ENCODE measurements around the gene ISG15. TPM values are rescaled to one million over a fixed set of nuclear protein-coding genes. Genes with fewer than 3 reads are reported as not detected.
"Not testable (repeated sequence)": the region's sequence is repeated elsewhere in the genome, so short reads cannot be mapped to it uniquely, and the experiment has no call there.

ISG15 gene
- total RNA-seq, 2 experiments from 2014 or later: 593 to 623 TPM

DNA sequence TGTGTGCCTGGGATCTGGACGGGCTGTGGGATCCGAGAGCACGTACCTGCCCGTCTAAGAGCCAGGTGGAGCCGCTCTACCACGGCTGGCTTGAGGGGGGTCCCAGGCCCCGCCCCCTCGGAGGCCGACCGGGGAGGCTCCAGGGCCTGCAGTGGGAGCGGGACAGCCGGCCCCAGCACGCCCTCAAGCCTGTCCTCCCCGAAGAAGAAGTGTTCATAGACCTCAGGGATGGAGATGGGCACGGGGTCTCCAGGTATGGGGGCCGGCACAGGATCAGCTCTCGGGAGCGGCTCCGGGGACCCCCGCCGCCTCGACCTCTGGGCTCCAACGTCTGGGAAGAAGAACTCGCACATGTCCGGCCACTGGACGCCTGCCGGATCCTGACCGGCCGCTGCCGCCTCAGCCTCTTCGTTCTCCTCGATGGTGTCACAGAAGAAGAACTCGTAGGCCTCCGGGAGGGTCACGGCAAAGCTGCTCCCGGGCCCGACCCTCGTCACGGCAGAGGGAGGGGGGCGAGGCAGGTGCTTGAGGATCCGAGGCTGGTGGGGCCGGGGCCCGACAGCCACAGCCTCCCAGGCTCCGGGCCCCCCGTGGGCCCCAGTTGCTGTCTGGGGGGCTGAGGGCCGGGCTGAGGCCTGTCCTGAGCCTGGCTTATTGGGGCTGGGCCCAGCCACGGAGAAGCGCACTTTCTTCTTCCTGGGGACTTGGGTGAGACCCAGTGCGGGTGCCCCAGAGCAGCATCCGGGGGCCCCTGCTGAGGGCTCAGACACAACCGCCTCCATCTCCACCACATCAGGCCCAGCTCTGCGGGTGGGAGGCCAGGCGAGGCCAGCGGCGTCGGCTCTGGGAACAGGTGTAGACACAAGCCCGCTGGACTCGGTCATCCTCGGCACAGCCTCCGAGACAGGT, 34.2 kb upstream of the ISG15 start:
- ChIA-PET POLR2A (no interaction called here), CTCF (no interaction called here)
- DNase-seq: no peak
- Mint-ChIP-seq H3K4me1 (peaks cover 12% of the 10 kb centered on the region), H3K27ac (no peak overlapping the region), H3K27me3 (peaks cover 8% of the 10 kb centered on the region), H3K36me3 (ENCODE audit: low read depth) (no peaks in the 10 kb centered on the region), H3K9me3 (no peaks in the 10 kb centered on the region), H3K4me3 (no peak overlapping the region)

DNA sequence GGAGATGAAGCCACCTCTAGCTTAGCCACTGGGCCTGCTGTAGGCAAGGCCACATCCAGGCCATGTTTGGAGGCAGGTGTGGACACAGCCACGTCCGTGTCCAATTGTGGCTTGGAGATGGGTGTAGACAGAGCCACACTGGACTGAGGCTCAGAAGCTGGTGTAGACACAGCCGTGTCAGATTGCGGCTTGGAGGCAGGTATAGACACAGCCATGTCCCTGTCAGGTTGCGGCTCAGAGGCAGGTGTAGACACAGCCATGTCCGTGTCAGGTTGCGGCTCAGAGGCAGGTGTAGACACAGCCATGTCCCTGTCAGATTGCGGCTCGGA, 33.6 kb upstream of the ISG15 start:
- ChIA-PET CTCF (no interaction called here), POLR2A (no interaction called here)
- no peak overlapping the region for H3K4me3 Mint-ChIP-seq
- H3K27me3 Mint-ChIP-seq: peaks cover 8% of the 10 kb centered on the region
- H3K4me1 Mint-ChIP-seq: peaks cover 12% of the 10 kb centered on the region
- no peak overlapping the region for H3K27ac Mint-ChIP-seq
- no peaks in the 10 kb centered on the region for H3K36me3 Mint-ChIP-seq (ENCODE audit: low read depth)
- DNase-seq: no peak
- H3K9me3 Mint-ChIP-seq: no peaks in the 10 kb centered on the region

DNA sequence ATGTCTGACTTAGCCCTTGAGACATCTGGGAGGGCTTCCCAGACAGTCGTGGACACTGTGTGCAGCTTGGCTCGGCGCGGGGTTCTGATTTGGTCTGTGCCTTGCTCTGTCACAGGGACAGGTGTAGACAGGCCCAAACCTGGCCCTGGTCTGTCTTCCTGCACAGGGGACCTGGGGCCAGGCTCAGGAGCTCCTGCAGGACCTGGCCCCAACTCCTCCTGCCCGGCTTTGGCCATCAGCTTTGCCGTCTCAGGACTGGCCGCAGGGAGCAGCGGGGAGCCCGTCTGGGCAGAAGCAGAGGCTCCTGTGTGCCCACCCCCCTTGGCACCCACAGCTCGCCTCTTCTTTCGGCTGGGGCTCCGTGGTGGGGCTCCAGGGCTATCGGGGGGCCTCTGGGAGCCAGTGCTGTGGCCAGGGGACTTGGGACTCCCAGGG, 33.1 kb upstream of the ISG15 start:
- H3K27ac Mint-ChIP-seq: no peak overlapping the region
- POLR2A ChIA-PET: interaction anchor here (1.6 kb wide), 1 partner anchor 13 kb away, joined by 6 read pairs; no protein-coding TSS in a partner anchor
- no peak overlapping the region for H3K4me3 Mint-ChIP-seq
- CTCF ChIA-PET: no interaction called here
- no peaks in the 10 kb centered on the region for H3K9me3 Mint-ChIP-seq
- no peak for DNase-seq
- H3K4me1 Mint-ChIP-seq: peaks cover 12% of the 10 kb centered on the region
- H3K36me3 Mint-ChIP-seq (ENCODE audit: low read depth): no peaks in the 10 kb centered on the region
- peaks cover 10% of the 10 kb centered on the region for H3K27me3 Mint-ChIP-seq

DNA sequence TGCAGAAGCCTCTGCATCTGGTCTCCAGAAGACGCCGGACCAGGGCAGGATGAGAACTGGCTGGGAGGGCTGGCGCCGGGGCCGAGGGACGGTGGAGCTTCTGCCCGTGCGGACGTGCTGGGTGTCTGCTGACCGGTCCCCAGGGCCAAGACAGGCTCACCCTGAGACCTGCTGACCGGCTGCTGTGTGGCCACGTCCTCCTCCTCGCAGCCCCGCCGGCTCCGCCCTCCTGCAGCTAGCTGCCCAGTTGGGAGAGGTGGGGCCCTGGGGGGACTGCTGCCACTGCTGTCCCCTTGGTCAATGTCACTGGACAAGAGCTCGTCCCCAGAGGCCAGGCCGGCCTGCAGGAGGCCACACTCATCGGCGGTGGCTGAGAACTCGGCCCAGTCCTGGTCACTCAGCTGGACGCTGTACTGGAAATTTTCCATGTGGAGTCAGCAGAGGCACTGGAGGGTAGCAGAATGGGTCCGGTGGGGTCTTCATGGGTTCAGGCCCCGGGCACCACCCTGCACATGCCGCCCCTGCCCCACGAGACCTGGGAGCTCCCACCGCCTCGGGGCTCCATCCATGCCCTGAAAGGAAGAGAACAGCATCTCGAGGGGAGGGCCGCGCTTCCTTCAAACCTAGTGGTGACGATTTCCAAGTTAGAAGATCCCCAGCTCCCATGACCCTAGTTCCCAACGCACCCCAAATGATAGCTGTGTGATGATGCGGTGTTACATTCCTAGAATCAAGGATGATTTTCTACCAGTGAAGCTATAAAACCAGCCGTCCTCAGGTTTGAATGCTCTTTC, 32.5 kb upstream of the ISG15 start:
- no peak overlapping the region for H3K4me3 Mint-ChIP-seq
- no peak overlapping the region for H3K27ac Mint-ChIP-seq
- ChIA-PET POLR2A (interaction anchor here (1.6 kb wide), 1 partner anchor 14 kb away, joined by 6 read pairs; no protein-coding TSS in a partner anchor), CTCF (interaction anchor here (0.8 to 1.4 kb wide), 3 partner anchors 74 to 84 kb away, joined by 3 to 4 read pairs (median 3); no protein-coding TSS in a partner anchor)
- DNase-seq: no peak
- no peaks in the 10 kb centered on the region for H3K9me3 Mint-ChIP-seq
- peaks cover 8% of the 10 kb centered on the region for H3K4me1 Mint-ChIP-seq
- H3K27me3 Mint-ChIP-seq: peaks cover 15% of the 10 kb centered on the region
- H3K36me3 Mint-ChIP-seq (ENCODE audit: low read depth): no peaks in the 10 kb centered on the region

DNA sequence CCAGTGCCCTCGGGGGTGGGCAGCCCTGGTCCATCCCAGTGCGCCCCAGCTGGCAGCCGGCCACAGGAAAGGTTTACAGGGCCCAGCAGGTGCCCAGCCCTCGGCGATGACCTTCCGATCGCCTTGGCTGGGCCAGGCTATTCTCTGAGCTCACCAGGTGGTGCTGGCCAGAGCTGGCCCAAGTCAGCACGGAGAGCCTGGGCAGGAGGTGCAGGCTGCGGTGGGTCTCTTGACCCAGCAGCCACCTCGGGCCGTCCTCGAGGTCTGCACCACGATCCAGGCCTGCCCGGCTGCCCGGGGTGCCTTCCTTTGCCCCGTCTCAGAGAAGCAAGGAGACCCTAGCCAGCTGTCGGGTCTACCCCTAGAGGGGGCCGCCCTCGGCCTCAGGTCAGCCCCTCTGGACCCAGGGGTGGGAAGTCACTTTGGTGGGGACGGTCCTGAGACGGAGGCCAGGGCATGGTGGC, 31.8 kb upstream of the ISG15 start:
- DNase-seq: no peak
- H3K4me3 Mint-ChIP-seq: no peak overlapping the region
- H3K27ac Mint-ChIP-seq: no peak overlapping the region
- H3K36me3 Mint-ChIP-seq (ENCODE audit: low read depth): no peaks in the 10 kb centered on the region
- peaks cover 4% of the 10 kb centered on the region for H3K4me1 Mint-ChIP-seq
- peaks cover 18% of the 10 kb centered on the region for H3K27me3 Mint-ChIP-seq
- H3K9me3 Mint-ChIP-seq: no peaks in the 10 kb centered on the region
- ChIA-PET CTCF (interaction anchor here (0.8 to 2.2 kb wide), 5 partner anchors 13 to 83 kb away, joined by 3 to 6 read pairs (median 4); partner anchors contain the start of gene PLEKHN1), POLR2A (interaction anchor here (1.6 kb wide), 1 partner anchor 15 kb away, joined by 6 read pairs; no protein-coding TSS in a partner anchor)

DNA sequence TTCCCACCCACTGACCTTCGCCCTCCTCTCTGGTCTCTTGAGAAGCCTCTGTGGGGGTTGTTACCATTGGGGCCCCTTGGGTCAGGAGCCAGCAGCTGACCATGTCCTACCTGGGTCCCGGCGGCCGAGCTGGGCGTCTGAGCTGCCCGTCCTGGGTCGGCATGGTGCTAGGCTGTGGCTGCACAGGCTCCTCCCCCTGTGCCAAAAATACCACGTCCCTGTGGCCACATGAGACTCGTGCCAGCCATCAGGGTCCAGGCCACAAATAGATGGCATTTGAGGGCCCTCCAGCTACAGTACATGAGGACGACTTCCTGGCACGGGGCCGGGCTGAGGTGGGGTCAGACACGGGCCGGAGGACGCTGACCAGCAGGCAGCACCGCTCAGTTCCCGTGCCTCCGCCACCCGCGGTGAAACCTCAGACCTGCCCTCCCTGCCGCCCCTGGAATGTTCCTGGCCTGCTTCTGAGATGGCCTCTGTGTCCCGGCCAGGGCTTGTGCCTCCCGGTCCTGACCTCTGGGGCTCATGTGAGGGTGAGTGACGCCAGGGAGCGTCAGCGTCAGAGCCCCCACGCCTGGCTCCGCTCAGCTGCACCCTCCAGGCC, 31.2 kb upstream of the ISG15 start, which contains the start of gene PERM1:
TSS of gene PERM1 (minus strand) at position 139 of the 604 bp plus-strand sequence. CDS start 1,064 bp downstream, outside the sequence.
- POLR2A ChIA-PET: no interaction called here
- no peaks in the 10 kb centered on the region for H3K9me3 Mint-ChIP-seq
- no peak for DNase-seq
- H3K27ac Mint-ChIP-seq: no peak within 1 kb of the TSS
- peaks cover 19% of the 10 kb centered on the region for H3K27me3 Mint-ChIP-seq
- no peaks in the 10 kb centered on the region for H3K36me3 Mint-ChIP-seq (ENCODE audit: low read depth)
- no peak within 1 kb of the TSS for H3K4me3 Mint-ChIP-seq
- H3K4me1 Mint-ChIP-seq: peaks cover 4% of the 10 kb centered on the region
- CTCF ChIA-PET: interaction anchor here (1.4 to 2.2 kb wide), 5 partner anchors 13 to 82 kb away, joined by 3 to 18 read pairs (median 5); partner anchors contain the start of gene PLEKHN1

DNA sequence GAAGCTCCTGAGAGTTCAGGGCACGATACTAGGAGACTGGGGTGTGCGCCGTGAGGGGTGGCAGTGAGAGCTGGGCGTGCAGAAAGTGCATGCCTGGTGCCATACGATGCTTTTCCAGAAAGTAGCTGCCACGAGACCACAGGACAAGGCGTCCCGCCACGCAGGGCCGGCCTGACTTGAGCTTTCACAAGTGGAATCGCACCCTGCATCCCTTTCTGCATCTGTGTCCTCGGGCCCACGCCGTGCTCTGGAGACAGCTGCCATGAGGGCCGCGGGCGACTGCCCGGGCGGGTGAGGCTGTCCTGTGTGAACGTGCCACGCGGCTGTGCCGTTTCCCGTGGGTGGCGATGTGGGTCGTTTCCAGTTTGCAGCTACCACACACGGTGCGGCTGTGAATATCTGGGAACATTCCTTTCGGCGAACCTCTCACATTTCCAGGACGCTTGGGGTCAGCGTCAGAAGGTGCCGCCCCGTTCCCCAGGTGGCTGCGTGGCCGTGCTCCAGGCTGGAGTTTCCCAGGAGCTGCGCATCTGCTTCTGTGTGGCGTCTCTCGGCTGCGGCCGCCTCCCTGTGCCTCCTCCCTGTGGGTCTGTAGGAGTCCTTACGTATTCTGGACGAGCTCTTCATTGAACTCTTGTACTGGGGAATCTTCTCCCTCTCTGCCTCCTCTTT, 30.4 kb upstream of the ISG15 start:
- Mint-ChIP-seq H3K9me3 (no peaks in the 10 kb centered on the region), H3K4me1 (peaks cover 4% of the 10 kb centered on the region), H3K27me3 (peaks cover 19% of the 10 kb centered on the region), H3K36me3 (ENCODE audit: low read depth) (no peaks in the 10 kb centered on the region), H3K27ac (no peak overlapping the region), H3K4me3 (no peak overlapping the region)
- POLR2A ChIA-PET: interaction anchor here (0.9 kb wide), 1 partner anchor 36 kb away, joined by 3 read pairs; no protein-coding TSS in a partner anchor
- CTCF ChIA-PET: interaction anchor here (1.0 to 2.2 kb wide), 7 partner anchors 12 to 139 kb away, joined by 3 to 18 read pairs (median 4); partner anchors contain the start of gene PLEKHN1
- DNase-seq: no peak

DNA sequence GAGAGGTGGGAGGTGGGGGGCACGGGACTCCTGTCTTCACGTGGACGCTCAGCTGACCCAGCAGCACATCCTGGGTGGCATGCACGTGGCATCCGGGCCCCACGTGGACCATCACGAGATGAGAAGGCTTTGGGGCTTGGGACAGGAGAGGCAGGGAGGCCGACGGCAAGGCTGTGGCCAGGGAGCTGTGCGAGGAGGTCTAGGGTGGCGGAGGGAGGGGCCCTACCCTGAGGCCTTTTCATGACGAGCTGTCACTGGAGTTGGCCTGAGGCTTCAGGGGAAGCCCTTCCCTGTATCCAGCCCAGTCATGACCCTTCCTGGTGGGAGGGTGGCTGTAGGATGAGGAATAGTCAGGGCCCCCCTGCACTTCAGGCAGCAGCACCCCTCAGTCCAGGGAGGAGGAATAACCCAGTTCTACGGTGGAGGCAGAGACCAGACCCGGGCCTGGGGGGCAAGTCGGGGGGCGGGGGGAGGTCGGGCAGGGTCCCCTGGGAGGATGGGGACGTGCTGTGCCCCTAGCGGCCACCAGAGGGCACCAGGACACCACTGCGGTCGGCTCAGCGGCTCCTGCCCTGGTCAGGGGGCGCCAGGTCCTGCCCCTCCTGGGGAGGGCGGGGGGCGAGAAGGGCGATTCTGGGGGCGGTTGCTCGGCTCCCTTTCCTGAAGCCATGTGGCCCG, 29.4 kb upstream of the ISG15 start:
- Mint-ChIP-seq H3K27me3 (peaks cover 28% of the 10 kb centered on the region), H3K9me3 (peaks cover 2% of the 10 kb centered on the region), H3K27ac (no peak overlapping the region), H3K4me1 (no peaks in the 10 kb centered on the region), H3K36me3 (ENCODE audit: low read depth) (peaks cover 4% of the 10 kb centered on the region), H3K4me3 (no peak overlapping the region)
- ChIA-PET POLR2A (no interaction called here), CTCF (interaction anchor here (0.8 to 2.7 kb wide), 18 partner anchors 9 to 308 kb away, joined by 3 to 19 read pairs (median 5); partner anchors contain the start of genes ISG15, NOC2L and PLEKHN1)
- peak; percentile 67 for DNase-seq

DNA sequence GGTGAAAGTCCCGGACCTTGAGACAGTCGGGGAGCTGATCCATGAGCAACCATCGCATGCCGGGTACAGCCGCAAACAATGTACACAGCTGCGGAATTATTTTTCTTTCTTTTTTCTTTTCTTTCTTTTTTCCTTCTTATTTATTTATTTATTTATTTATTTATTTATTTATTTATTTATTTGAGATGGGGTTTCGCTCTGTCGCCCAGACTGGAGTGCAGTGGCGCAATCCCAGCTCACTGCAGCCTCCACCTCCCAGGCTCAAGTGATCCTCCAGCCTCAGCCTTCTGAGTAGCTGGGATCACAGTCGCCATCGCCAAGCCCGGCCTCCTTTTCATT, 28.9 kb upstream of the ISG15 start:
- CTCF ChIA-PET: interaction anchor here (0.8 to 2.7 kb wide), 12 partner anchors 9 to 307 kb away, joined by 3 to 19 read pairs (median 7); partner anchors contain the start of genes ISG15 and NOC2L
- peaks cover 34% of the 10 kb centered on the region for H3K27me3 Mint-ChIP-seq
- peaks cover 4% of the 10 kb centered on the region for H3K36me3 Mint-ChIP-seq (ENCODE audit: low read depth)
- no peak for DNase-seq
- H3K4me1 Mint-ChIP-seq: no peaks in the 10 kb centered on the region
- no peak overlapping the region for H3K27ac Mint-ChIP-seq
- H3K4me3 Mint-ChIP-seq: no peak overlapping the region
- peaks cover 2% of the 10 kb centered on the region for H3K9me3 Mint-ChIP-seq
- POLR2A ChIA-PET: no interaction called here

DNA sequence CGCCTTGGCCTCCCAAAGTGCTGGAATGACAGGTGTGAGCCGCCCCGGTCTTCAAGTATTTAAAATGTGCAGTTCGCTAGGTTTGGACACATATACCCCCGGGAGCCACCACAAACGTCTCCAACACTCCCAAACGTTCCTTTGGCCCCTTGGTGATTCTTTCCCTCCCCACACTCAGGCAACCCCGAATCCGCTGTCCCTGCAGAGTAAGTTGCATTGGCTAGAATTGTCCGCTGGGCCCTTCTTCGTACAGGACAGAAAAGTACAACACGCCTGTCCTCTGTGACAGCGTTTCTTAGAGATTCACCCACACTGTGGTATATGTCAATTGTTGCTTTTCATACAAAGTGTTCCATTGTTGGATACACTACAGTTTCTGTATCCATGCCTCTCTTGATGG, 28.2 kb upstream of the ISG15 start:
- Mint-ChIP-seq H3K4me1 (no peaks in the 10 kb centered on the region), H3K36me3 (ENCODE audit: low read depth) (peaks cover 4% of the 10 kb centered on the region), H3K27ac (no peak overlapping the region), H3K4me3 (no peak overlapping the region), H3K27me3 (peaks cover 38% of the 10 kb centered on the region), H3K9me3 (peaks cover 2% of the 10 kb centered on the region)
- no peak for DNase-seq
- CTCF ChIA-PET: interaction anchor here (0.8 to 2.7 kb wide), 11 partner anchors 8 to 307 kb away, joined by 3 to 19 read pairs (median 7); partner anchors contain the start of genes ISG15 and NOC2L
- POLR2A ChIA-PET: no interaction called here

DNA sequence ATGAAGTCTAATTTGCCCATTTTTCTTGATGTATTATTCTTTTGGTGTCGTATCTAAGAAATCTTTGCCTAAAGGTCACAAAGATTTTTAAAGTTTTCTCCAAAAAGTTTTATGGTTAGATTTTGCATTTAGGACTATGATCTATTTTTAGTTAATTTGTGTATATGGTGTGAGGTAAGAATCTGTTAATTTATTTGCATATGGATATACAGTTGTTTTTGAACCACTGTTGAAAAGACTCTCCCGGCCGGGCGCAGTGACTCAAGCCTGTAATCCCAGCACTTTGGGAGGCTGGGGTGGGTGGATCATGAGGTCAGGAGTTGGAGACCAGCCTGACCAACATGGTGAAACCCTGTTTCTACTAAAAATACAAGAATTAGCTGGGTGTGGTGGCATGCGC, 25.2 kb upstream of the ISG15 start:
- peaks cover 14% of the 10 kb centered on the region for H3K4me1 Mint-ChIP-seq
- H3K36me3 Mint-ChIP-seq (ENCODE audit: low read depth); H3K4me3 Mint-ChIP-seq; DNase-seq; H3K9me3 Mint-ChIP-seq; POLR2A ChIA-PET; CTCF ChIA-PET; H3K27ac Mint-ChIP-seq: not testable (repeated sequence)
- H3K27me3 Mint-ChIP-seq: peaks cover 41% of the 10 kb centered on the region

All from activated CD4-positive, alpha-beta memory T cell treated with anti-CD3 and anti-CD28 coated beads, Interleukin-2, amount 10 ng/mL, durations not matched to agents 7 days and 5 days (primary cell).